Erythroblast (primary cell): ENCODE results near the gene EXOC8.

Experiments
- GATA1 ChIP-seq: IDR thresholded peaks from 2 replicates; pipeline ENCODE4 v1.6.1; 2011; ENCODE audit warnings: low read depth, mild to moderate bottlenecking, control low read depth, low read length, moderate library complexity
- POLR2A ChIP-seq: IDR thresholded peaks from 2 replicates; pipeline ENCODE4 v1.6.1; 2011; ENCODE audit warnings: mild to moderate bottlenecking, low read length

DNA sequence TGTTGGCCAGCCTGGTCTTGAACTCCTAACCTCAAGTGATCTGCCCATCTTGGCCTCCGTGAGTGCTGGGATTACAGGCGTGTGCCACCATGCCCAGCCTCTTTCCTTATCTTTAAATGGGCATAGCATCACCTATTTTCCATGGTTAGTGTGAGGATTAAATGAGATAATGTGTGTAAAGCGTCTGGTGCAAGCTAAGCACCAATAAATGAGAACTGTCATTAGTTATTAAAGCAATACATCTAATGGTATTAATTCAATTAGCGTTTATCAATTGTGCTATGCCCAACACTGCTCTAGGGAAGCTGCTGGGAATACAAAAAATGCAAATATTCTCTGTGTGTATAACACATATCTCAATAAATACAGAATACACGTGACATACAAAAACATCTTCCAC lies 10.0 kb downstream of the EXOC8 start:
- TF ChIP-seq POLR2A (no peak), GATA1 (no peak)
